ENCODE results near the gene IDH3B.

The IDH3B gene

GRCh38 chr20:2626853-2627541, 37.0 kb downstream of the IDH3B start:
- no peaks in the 10 kb centered on the region for H3K9me3 ChIP-seq (ENCODE audit: control insufficient read depth, insufficient read depth, low read length)
- H3K9ac ChIP-seq (ENCODE audit: low read depth, low read length), result no peak overlapping the region
- no peaks in the 10 kb centered on the region for H3K36me3 ChIP-seq (ENCODE audit: insufficient read depth, low read length)
- H3K4me1 ChIP-seq (ENCODE audit: insufficient read depth, low read length), result no peaks in the 10 kb centered on the region

GRCh38 chr20:2625062-2625461, 39.0 kb downstream of the IDH3B start:
- Histone ChIP-seq H3K36me3 (ENCODE audit: insufficient read depth, low read length) (no peaks in the 10 kb centered on the region), H3K9ac (ENCODE audit: low read depth, low read length) (no peak overlapping the region), H3K9me3 (ENCODE audit: control insufficient read depth, insufficient read depth, low read length) (no peaks in the 10 kb centered on the region), H3K4me1 (ENCODE audit: insufficient read depth, low read length) (no peaks in the 10 kb centered on the region)

- H3K4me1 ChIP-seq (ENCODE audit: insufficient read depth, low read length), result no peaks in the 10 kb centered on the region
- H3K36me3 ChIP-seq (ENCODE audit: insufficient read depth, low read length), result no peaks in the 10 kb centered on the region
- no peak overlapping the region for H3K9ac ChIP-seq (ENCODE audit: low read depth, low read length)
- H3K9me3 ChIP-seq (ENCODE audit: control insufficient read depth, insufficient read depth, low read length), result no peaks in the 10 kb centered on the region
Measured at GRCh38 chr20:2624190-2624589, 39.8 kb downstream of the IDH3B start.

- Histone ChIP-seq H3K9ac (ENCODE audit: low read depth, low read length) (no peak overlapping the region), H3K9me3 (ENCODE audit: control insufficient read depth, insufficient read depth, low read length) (no peaks in the 10 kb centered on the region), H3K36me3 (ENCODE audit: insufficient read depth, low read length) (no peaks in the 10 kb centered on the region), H3K4me1 (ENCODE audit: insufficient read depth, low read length) (no peaks in the 10 kb centered on the region)
Measured at GRCh38 chr20:2619961-2620595, 43.9 kb downstream of the IDH3B start.

GRCh38 chr20:2619337-2619736, 44.7 kb downstream of the IDH3B start:
- Histone ChIP-seq H3K36me3 (ENCODE audit: insufficient read depth, low read length) (no peaks in the 10 kb centered on the region), H3K9me3 (ENCODE audit: control insufficient read depth, insufficient read depth, low read length) (no peaks in the 10 kb centered on the region), H3K9ac (ENCODE audit: low read depth, low read length) (no peak overlapping the region), H3K4me1 (ENCODE audit: insufficient read depth, low read length) (no peaks in the 10 kb centered on the region)

GRCh38 chr20:2618815-2619214, 45.2 kb downstream of the IDH3B start:
- Histone ChIP-seq H3K9me3 (ENCODE audit: control insufficient read depth, insufficient read depth, low read length) (no peaks in the 10 kb centered on the region), H3K4me1 (ENCODE audit: insufficient read depth, low read length) (no peaks in the 10 kb centered on the region), H3K36me3 (ENCODE audit: insufficient read depth, low read length) (no peaks in the 10 kb centered on the region), H3K9ac (ENCODE audit: low read depth, low read length) (no peak overlapping the region)

DNA sequence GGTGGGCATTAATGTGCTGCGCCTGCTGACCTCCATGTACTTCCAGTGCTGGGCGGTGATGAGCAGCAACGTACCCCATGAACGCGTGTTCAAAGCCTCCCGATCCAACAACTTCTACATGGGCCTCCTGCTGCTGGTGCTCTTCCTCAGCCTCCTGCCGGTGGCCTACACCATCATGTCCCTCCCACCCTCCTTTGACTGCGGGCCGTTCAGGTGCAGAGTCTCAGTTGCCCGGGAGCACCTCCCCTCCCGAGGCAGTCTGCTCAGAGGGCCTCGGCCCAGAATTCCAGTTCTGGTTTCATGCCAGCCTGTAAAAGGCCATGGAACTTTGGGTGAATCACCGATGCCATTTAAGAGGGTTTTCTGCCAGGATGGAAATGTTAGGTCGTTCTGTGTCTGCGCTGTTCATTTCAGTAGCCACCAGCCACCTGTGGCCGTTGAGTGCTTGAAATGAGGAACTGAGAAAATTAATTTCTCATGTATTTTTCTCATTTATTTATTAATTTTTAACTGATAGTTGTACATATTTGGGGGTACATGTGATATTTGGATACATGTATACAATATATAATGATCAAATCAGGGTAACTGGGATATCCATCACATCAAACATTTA, 46.8 kb downstream of the IDH3B start:
- no peaks in the 10 kb centered on the region for H3K36me3 ChIP-seq (ENCODE audit: insufficient read depth, low read length)
- no peaks in the 10 kb centered on the region for H3K4me1 ChIP-seq (ENCODE audit: insufficient read depth, low read length)
- no peaks in the 10 kb centered on the region for H3K9me3 ChIP-seq (ENCODE audit: control insufficient read depth, insufficient read depth, low read length)
- H3K9ac ChIP-seq (ENCODE audit: low read depth, low read length), result no peak overlapping the region

- H3K4me1 ChIP-seq (ENCODE audit: insufficient read depth, low read length), result no peaks in the 10 kb centered on the region
- H3K36me3 ChIP-seq (ENCODE audit: insufficient read depth, low read length), result no peaks in the 10 kb centered on the region
- H3K9me3 ChIP-seq (ENCODE audit: control insufficient read depth, insufficient read depth, low read length), result no peaks in the 10 kb centered on the region
- no peak overlapping the region for H3K9ac ChIP-seq (ENCODE audit: low read depth, low read length)
Measured at GRCh38 chr20:2616634-2617033, 47.4 kb downstream of the IDH3B start.

- no peaks in the 10 kb centered on the region for H3K9me3 ChIP-seq (ENCODE audit: control insufficient read depth, insufficient read depth, low read length)
- H3K4me1 ChIP-seq (ENCODE audit: insufficient read depth, low read length), result no peaks in the 10 kb centered on the region
- H3K9ac ChIP-seq (ENCODE audit: low read depth, low read length), result no peak overlapping the region
- H3K36me3 ChIP-seq (ENCODE audit: insufficient read depth, low read length), result no peaks in the 10 kb centered on the region
Measured at GRCh38 chr20:2612073-2612472, 51.9 kb downstream of the IDH3B start.

GRCh38 chr20:2610941-2611720, 52.9 kb downstream of the IDH3B start:
- no peaks in the 10 kb centered on the region for H3K4me1 ChIP-seq (ENCODE audit: insufficient read depth, low read length)
- no peak overlapping the region for H3K9ac ChIP-seq (ENCODE audit: low read depth, low read length)
- no peaks in the 10 kb centered on the region for H3K36me3 ChIP-seq (ENCODE audit: insufficient read depth, low read length)
- H3K9me3 ChIP-seq (ENCODE audit: control insufficient read depth, insufficient read depth, low read length), result no peaks in the 10 kb centered on the region

GRCh38 chr20:2610326-2610725, 53.7 kb downstream of the IDH3B start:
- H3K36me3 ChIP-seq (ENCODE audit: insufficient read depth, low read length), result no peaks in the 10 kb centered on the region
- no peaks in the 10 kb centered on the region; the same call in 1 of the 2 replicates for H3K9me3 ChIP-seq (ENCODE audit: control insufficient read depth, insufficient read depth, low read length)
- H3K4me1 ChIP-seq (ENCODE audit: insufficient read depth, low read length), result no peaks in the 10 kb centered on the region
- H3K9ac ChIP-seq (ENCODE audit: low read depth, low read length), result no peak overlapping the region
